GM12878 (cell line): ENCODE results near the gene PRKG1. TPM values are rescaled to one million over a fixed set of nuclear protein-coding genes. Genes with fewer than 3 reads are reported as not detected.

ENCODE experiments used
- ATAC-seq: fragments of 200-7000 bp; cut with Tn5 transposase; 3 replicates; pipeline ENCODE4 v1.9.1; 2020; ENCODE audit warnings: mild to moderate bottlenecking, moderate library complexity
- BruUV-seq: library from RNA; stranded (reverse); fragments of 400-500 nt; replicated peaks from 2 replicates; lab custom pipeline; 2021; lab: Mats Ljungman, UMichigan
- CTCF ChIA-PET: fragments of 300-600 bp; sonication (Branson Sonifier 250); formaldehyde crosslinking; extraction: SDS; loops from one replicate; lab custom pipeline; 2021; ENCODE audit warnings: inconsistent platforms; lab: Yijun Ruan, JAX
- POLR2A ChIA-PET: fragments of 350-600 bp; formaldehyde crosslinking; extraction: SDS; loops from one replicate; lab custom pipeline; 2021; ENCODE audit warnings: inconsistent platforms; lab: Charles Lee
- RAD21 ChIA-PET: fragments of 300-600 bp; sonication (Branson Sonifier 250); formaldehyde crosslinking; loops from one replicate; lab custom pipeline; 2023; ENCODE audit warnings: antibody characterized with exemption; ENCODE audit not compliant: unreplicated experiment; lab: Charles Lee
- SMC1A ChIA-PET: fragments of 300-600 bp; sonication (Branson Sonifier 250); formaldehyde crosslinking; loops from one replicate; lab custom pipeline; 2023; ENCODE audit not compliant: unreplicated experiment, uncharacterized antibody; lab: Charles Lee
- DNase-seq: peaks from one replicate; pipeline ENCODE4 v3.0.0-alpha.2; 2011; ENCODE audit warnings: low read depth, low spot score
- FAIRE-seq: peaks from 3 replicates; lab custom pipeline; 2011; peaks lifted over from hg19 to GRCh38; lab: Jason Lieb, UNC
- H2AFZ ChIP-seq: 2 replicates; pipeline ENCODE4 v1.6.0; 2011; ENCODE audit warnings: low read depth, low read length, control low read depth; ENCODE audit not compliant: control insufficient read depth
- H3K27ac ChIP-seq: 2 replicates; pipeline ENCODE4 v1.5.1; 2011; ENCODE audit warnings: control low read depth; ENCODE audit not compliant: control insufficient read depth, insufficient read depth
- H3K27me3 ChIP-seq, 2 experiments: replicated peaks in 1 of 2; 2 replicates each; pipeline versions ENCODE4 v1.6.0 to v1.6.1; 2011; ENCODE audit warnings: low read length in 1 of 2; ENCODE audit not compliant: control insufficient read depth in 2 of 2, insufficient read depth in 2 of 2
- H3K36me3 ChIP-seq, 2 experiments: 2 replicates each; pipeline ENCODE4 v1.5.1; 2011; ENCODE audit warnings: low read length in 1 of 2; ENCODE audit not compliant: control insufficient read depth in 2 of 2, insufficient read depth in 2 of 2
- H3K4me1 ChIP-seq: 2 replicates; pipeline ENCODE4 v1.6.1; 2011; ENCODE audit warnings: mild to moderate bottlenecking, low read length, moderate library complexity, mixed read lengths; ENCODE audit not compliant: control insufficient read depth, insufficient read depth
- H3K4me2 ChIP-seq: 2 replicates; pipeline ENCODE4 v1.6.0; 2011; ENCODE audit warnings: control low read depth; ENCODE audit not compliant: control insufficient read depth, insufficient read depth
- H3K4me3 ChIP-seq: fragments of 200-600 bp; sonication (generic); 2 replicates; pipeline ENCODE4 v1.5.1; 2016
- H3K79me2 ChIP-seq: 2 replicates; pipeline ENCODE4 v1.6.0; 2011; ENCODE audit warnings: low read length; ENCODE audit not compliant: control insufficient read depth, insufficient read depth
- H3K9ac ChIP-seq: 2 replicates; pipeline ENCODE4 v1.8.0; 2011; ENCODE audit warnings: low read length, control low read depth, mixed read lengths; ENCODE audit not compliant: control insufficient read depth, insufficient read depth
- H3K9me3 ChIP-seq: replicated peaks from 3 replicates; pipeline ENCODE4 v1.5.1; 2011; ENCODE audit warnings: mild to moderate bottlenecking, low read length; ENCODE audit not compliant: control insufficient read depth, insufficient read depth
- H4K20me1 ChIP-seq: 2 replicates; pipeline ENCODE4 v1.6.0; 2011; ENCODE audit not compliant: control insufficient read depth, insufficient read depth
- BRCA1 ChIP-seq: IDR thresholded peaks from 2 replicates; pipeline ENCODE4 v1.6.1; 2011; ENCODE audit warnings: low read depth, low read length, improper control_type of control experiment
- EED ChIP-seq: sonication (generic); IDR thresholded peaks from 2 replicates; pipeline ENCODE4 v1.6.1; 2016; ENCODE audit warnings: antibody characterized with exemption, low read depth
- ETV6 ChIP-seq, 2 experiments: fragments of 450-650 bp in 1 of 2; IDR thresholded peaks in 1 of 2; conservative IDR thresholded peaks in 1 of 2; 2 replicates each; pipeline ENCODE4 v1.6.1; 2014; ENCODE audit warnings: antibody characterized with exemption in 1 of 2, borderline replicate concordance in 1 of 2, low read depth in 1 of 2, mild to moderate bottlenecking in 1 of 2, moderate library complexity in 1 of 2
- HSF1 ChIP-seq: fragments of 150-350 bp; IDR thresholded peaks from 2 replicates; pipeline ENCODE4 v1.6.1; 2014; ENCODE audit warnings: mild to moderate bottlenecking, low read depth, low read length
- MTA3 ChIP-seq: IDR thresholded peaks from 2 replicates; pipeline ENCODE4 v1.6.1; 2012; ENCODE audit warnings: low read length, inconsistent platforms, borderline replicate concordance
- NFXL1 ChIP-seq: fragments of 450-650 bp; IDR thresholded peaks from 2 replicates; pipeline ENCODE4 v1.6.1; 2017; ENCODE audit warnings: antibody characterized with exemption, mild to moderate bottlenecking, borderline replicate concordance
- NFYB ChIP-seq: IDR thresholded peaks from 2 replicates; pipeline ENCODE4 v1.6.1; 2011; ENCODE audit warnings: low read depth, mild to moderate bottlenecking, low read length, improper control_type of control experiment, moderate library complexity; ENCODE audit not compliant: insufficient read depth
- NR2C2 ChIP-seq: IDR thresholded peaks from 2 replicates; pipeline ENCODE4 v1.6.1; 2011; ENCODE audit warnings: borderline replicate concordance, low read depth; ENCODE audit not compliant: control insufficient read depth, insufficient read length
- NR2F1 ChIP-seq: fragments of 450-650 bp; conservative IDR thresholded peaks from 2 replicates; pipeline ENCODE4 v1.6.1; 2017; ENCODE audit warnings: mild to moderate bottlenecking
- PBX3 ChIP-seq: IDR thresholded peaks from 2 replicates; pipeline ENCODE4 v1.6.1; 2011; ENCODE audit warnings: mild to moderate bottlenecking, low read depth, low read length, moderate library complexity; ENCODE audit not compliant: insufficient replicate concordance
- RAD21 ChIP-seq: IDR thresholded peaks from 2 replicates; pipeline ENCODE4 v1.6.1; 2011; ENCODE audit warnings: mild to moderate bottlenecking, low read depth, low read length, moderate library complexity; ENCODE audit not compliant: insufficient read depth
- STAT1 ChIP-seq: fragments of 450-650 bp; conservative IDR thresholded peaks from 2 replicates; pipeline ENCODE4 v1.6.1; 2014; ENCODE audit warnings: antibody characterized with exemption, mild to moderate bottlenecking
- TBL1XR1 ChIP-seq: IDR thresholded peaks from 2 replicates; pipeline ENCODE4 v1.6.1; 2012; ENCODE audit warnings: low read depth, low read length, improper control_type of control experiment
- WGBS: methylation state at CpG from one replicate; pipeline ENCODE4 v1.1.6; 2016; ENCODE audit warnings: low lambda C conversion rate; ENCODE audit not compliant: insufficient replicate concordance, insufficient coverage; ENCODE audit errors: missing lambda C conversion rate; 5-methylcytosine and 5-hydroxymethylcytosine counted together
- in situ Hi-C: fragments of 300-500 bp; cut with MboI; formaldehyde crosslinking; loops from 9 replicates; pipeline ENCODE4 v1.14.3; 2018; ENCODE audit warnings: mixed read lengths
- intact Hi-C: fragments of 100-400 bp; cut with micrococcal nuclease; formaldehyde crosslinking; loops from one replicate; pipeline ENCODE4 v1.14.2; 2022; ENCODE audit not compliant: unreplicated experiment
- polyA plus RNA-seq, 11 experiments: library from polyadenylated mRNA; depleted of rRNA in 4 of 11; unstranded in 6 of 11; stranded (reverse) in 5 of 11; fragments of >200 nt; fragmentation: Nextera tagmentation in 4 of 11; fragmentation: Illumina TruSeq in 1 of 11; extraction: Ambion mirVana in 4 of 11; extraction: Trizol in 1 of 11; gene quantifications; 1 replicate in 1 of 11; 2 replicates in 10 of 11; pipeline versions ENCODE4 v1.2.1 to v1.2.3, GENCODE V29; 2011 to 2016; ENCODE audit warnings: inconsistent platforms in 2 of 11, missing spikeins in 2 of 11, low read depth in 1 of 11
- total RNA-seq, 4 experiments: library from RNA; depleted of rRNA in 3 of 4; stranded (reverse); fragments of >200 nt in 3 of 4; fragmentation: Illumina TruSeq in 1 of 4; extraction: Trizol in 1 of 4; gene quantifications; 2 replicates each; pipeline versions ENCODE4 v1.2.1 to v1.2.3, GENCODE V29; 2013 to 2021

Gene PRKG1
- total and polyA plus RNA-seq, 10 of the 15 experiments (the other 5 are each of a cell fraction or from before 2014, with no cell fraction given): 0.04 to 0.05 TPM; not detected in 8

GRCh38 chr10:51235865-51236264, 161.6 kb downstream of the PRKG1 start (continued):
- TF ChIP-seq PBX3 (no peak), NR2C2 (no peak), NFXL1 (no peak), BRCA1 (no peak)

DNA sequence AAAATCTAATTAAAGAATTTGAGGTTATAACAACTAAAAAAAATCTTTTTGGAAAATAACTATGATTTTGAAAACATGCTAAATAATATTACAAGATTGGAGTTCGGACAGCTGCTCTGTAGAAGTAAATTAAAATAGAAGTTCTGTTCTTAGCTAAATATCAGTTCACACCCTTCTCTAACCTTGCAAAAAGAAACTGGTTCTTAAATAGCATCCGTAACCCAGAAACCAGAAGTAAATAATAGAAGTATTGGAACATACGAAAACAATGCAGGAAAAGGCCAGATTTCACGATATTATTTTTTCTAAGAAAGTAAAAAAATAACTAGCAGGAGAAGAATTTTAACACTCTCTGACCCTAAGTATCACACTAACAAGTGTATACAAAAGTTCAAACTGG, 164.7 kb downstream of the PRKG1 start:
- SMC1A ChIA-PET: interaction anchor here (0.6 kb wide), 1 partner anchor 33 kb away, joined by 3 read pairs; no protein-coding TSS in a partner anchor
- TF ChIP-seq EED: no peak
- no peak for TF ChIP-seq NFYB
- TF ChIP-seq RAD21: no peak
- TF ChIP-seq NR2F1: no peak
- no peak for TF ChIP-seq HSF1
- TF ChIP-seq TBL1XR1: no peak
- no peak for TF ChIP-seq STAT1
- TF ChIP-seq ETV6 (conservative IDR thresholded peaks at IDR 0.05 in 1 of 2, IDR thresholded peaks at IDR 0.05 in 1 of 2; ENCODE audit: borderline replicate concordance in 1 of 2, low read depth in 1 of 2): no peak
- no peak for TF ChIP-seq MTA3
- Histone ChIP-seq H3K9me3 (no peaks in the 10 kb centered on the region), H3K4me2 (no peak overlapping the region), H2AFZ (no peak overlapping the region), H3K4me1 (no peaks in the 10 kb centered on the region), H4K20me1 (no peaks in the 10 kb centered on the region), H3K27me3 (no peaks in the 10 kb centered on the region), H3K9ac (no peak overlapping the region), H3K4me3 (no peak overlapping the region), H3K79me2 (no peaks in the 10 kb centered on the region), H3K36me3 (no peaks in the 10 kb centered on the region), H3K27ac (no peak overlapping the region)
- RAD21 ChIA-PET: no interaction called here
- DNase-seq: no peak
- in situ Hi-C loops (no loop called here), intact Hi-C loops (no loop called here)
- CTCF ChIA-PET: no interaction called here
- POLR2A ChIA-PET: no interaction called here
- no peak for ATAC-seq
- no peak for FAIRE-seq
- 33% methylated on average over 4 of the region's 4 CpGs for WGBS
- no TSS peak for BruUV-seq
